Measurements from ENCODE around the gene PLCH2. TPM values are rescaled to one million over a fixed set of nuclear protein-coding genes. Genes with fewer than 3 reads are reported as not detected.

The PLCH2 gene
- total RNA-seq, 2 donors from 2014 or later: 2.0 to 3.8 TPM

DNA sequence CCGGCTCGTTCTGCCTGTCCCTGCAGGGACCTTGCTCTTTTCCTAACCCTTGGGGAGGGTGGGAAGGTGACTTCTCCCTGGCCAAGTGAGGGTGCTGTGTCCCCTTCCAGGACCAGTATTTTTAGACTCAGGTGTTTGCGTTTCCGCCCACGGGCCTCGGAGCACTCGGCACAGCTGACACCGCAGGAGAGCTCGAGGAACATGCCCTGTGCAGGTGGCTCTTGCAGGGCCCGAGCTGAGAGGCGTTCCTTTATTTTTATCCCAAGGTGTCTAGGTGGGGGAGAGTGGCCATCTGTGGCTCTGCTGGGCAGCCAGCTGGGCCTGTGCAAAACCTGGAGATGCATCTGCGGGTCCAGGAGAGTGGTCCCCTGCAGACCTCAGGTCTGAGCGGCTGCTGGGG lies 16.0 kb downstream of the PLCH2 start:
- H3K27ac ChIP-seq: no peak overlapping the region
- no peaks in the 10 kb centered on the region for H3K9me3 ChIP-seq
- no peak for DNase-seq
- H3K36me3 ChIP-seq: no peaks in the 10 kb centered on the region
- TF ChIP-seq, protein P1, sequence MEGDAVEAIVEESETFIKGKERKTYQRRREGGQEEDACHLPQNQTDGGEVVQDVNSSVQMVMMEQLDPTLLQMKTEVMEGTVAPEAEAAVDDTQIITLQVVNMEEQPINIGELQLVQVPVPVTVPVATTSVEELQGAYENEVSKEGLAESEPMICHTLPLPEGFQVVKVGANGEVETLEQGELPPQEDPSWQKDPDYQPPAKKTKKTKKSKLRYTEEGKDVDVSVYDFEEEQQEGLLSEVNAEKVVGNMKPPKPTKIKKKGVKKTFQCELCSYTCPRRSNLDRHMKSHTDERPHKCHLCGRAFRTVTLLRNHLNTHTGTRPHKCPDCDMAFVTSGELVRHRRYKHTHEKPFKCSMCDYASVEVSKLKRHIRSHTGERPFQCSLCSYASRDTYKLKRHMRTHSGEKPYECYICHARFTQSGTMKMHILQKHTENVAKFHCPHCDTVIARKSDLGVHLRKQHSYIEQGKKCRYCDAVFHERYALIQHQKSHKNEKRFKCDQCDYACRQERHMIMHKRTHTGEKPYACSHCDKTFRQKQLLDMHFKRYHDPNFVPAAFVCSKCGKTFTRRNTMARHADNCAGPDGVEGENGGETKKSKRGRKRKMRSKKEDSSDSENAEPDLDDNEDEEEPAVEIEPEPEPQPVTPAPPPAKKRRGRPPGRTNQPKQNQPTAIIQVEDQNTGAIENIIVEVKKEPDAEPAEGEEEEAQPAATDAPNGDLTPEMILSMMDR (IDR thresholded peaks at IDR 0.05): no peak
- H3K4me3 ChIP-seq: no peak overlapping the region
- no peaks in the 10 kb centered on the region for H3K4me1 ChIP-seq
- intact Hi-C loops (cut with DNase I): no loop called here
- H3K27me3 ChIP-seq: no peaks in the 10 kb centered on the region
- no peak overlapping the region for H3K9ac ChIP-seq (ENCODE audit: low read depth in 2 of 2, low read length in 2 of 2)

DNA sequence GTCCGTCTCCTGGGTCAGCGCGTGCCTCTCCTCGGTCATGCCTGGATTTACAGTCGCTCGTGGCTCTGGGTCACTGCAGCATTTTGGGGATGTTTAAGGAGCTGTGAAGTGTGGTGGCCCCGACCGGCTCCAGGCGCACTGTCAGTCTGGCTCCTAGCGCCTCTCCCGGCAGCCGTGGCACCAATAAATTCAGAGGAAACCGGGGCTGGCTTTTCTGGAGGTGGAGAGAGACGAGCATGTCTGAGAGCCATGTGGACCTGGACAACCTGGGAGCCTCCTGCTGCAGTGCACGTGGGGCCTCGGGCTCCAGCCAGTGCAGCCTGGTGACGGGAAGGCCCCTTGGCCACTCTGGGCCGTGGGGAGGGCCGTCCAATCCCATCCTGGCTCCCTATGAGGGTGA lies 17.1 kb downstream of the PLCH2 start:
- no peak overlapping the region for H3K4me3 ChIP-seq
- H3K27me3 ChIP-seq: no peaks in the 10 kb centered on the region
- H3K4me1 ChIP-seq: no peaks in the 10 kb centered on the region
- no peak overlapping the region for H3K9ac ChIP-seq (ENCODE audit: low read depth in 2 of 2, low read length in 2 of 2)
- H3K27ac ChIP-seq: no peak overlapping the region
- DNase-seq: no peak
- H3K36me3 ChIP-seq: no peaks in the 10 kb centered on the region
- intact Hi-C loops (cut with DNase I): no loop called here
- TF ChIP-seq, protein P1 (IDR thresholded peaks at IDR 0.05): no peak
- no peaks in the 10 kb centered on the region for H3K9me3 ChIP-seq

DNA sequence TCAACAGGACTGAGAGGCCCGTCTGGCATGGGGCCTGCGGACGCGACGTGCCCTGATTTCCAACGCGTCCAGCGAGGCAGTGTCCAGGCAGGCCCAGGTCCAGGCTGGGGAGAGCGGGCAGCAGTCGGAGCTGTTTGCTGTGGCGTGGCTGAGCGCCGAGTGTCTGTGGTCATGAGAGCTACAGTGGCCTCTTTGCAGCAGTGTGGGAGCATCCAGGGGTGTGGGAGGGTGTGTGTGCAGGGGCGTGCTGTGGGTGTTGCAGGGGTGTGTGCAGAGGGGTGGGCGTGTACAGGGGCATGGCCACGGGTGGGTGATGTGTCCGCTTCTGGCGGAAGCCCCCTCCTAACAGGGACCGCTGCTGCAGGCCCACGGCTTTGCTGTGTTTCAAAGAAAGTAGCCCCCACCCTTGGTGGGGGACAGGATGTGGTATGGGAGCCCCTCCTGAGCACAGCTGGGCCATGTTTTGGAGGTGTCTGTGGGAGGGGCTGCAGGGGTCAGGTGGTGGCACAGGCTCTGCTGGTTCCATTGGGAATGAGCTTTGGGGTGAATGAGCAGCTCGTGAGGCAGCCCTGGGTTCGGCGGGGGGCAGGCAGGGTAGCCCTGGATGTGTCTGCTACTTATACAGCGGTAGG lies 17.7 kb downstream of the PLCH2 start:
- H3K27ac ChIP-seq: no peak overlapping the region
- H3K9me3 ChIP-seq: no peaks in the 10 kb centered on the region
- TF ChIP-seq, protein P1 (IDR thresholded peaks at IDR 0.05): no peak
- no peaks in the 10 kb centered on the region for H3K4me1 ChIP-seq
- no peaks in the 10 kb centered on the region for H3K36me3 ChIP-seq
- H3K9ac ChIP-seq (ENCODE audit: low read depth in 2 of 2, low read length in 2 of 2): no peak overlapping the region
- no peak for DNase-seq
- H3K27me3 ChIP-seq: no peaks in the 10 kb centered on the region
- intact Hi-C loops (cut with DNase I): no loop called here
- no peak overlapping the region for H3K4me3 ChIP-seq

DNA sequence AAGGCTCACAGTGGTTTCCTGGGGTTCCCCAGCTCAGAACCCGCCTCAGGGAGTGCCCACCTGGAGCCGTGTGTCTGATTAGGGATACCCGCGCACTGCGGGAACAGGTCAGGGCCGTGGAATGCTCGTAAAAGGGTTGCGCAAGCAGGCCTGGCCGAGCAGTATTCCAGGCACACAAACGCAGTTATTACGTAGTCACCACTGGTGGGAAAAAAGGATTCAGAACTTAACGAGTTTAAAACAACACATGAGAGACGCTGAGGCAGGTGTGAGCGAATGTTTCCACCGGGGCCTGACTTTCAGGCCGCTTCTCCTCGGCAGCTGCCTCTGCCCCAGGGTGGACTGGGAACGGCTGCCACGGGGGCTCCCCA lies 18.2 kb downstream of the PLCH2 start:
- H3K27me3 ChIP-seq: no peaks in the 10 kb centered on the region
- intact Hi-C loops (cut with DNase I): no loop called here
- H3K4me3 ChIP-seq: no peak overlapping the region
- H3K27ac ChIP-seq: no peak overlapping the region
- DNase-seq: peak; percentile 56
- H3K9me3 ChIP-seq: no peaks in the 10 kb centered on the region
- TF ChIP-seq, protein P1 (IDR thresholded peaks at IDR 0.05): no peak
- no peaks in the 10 kb centered on the region for H3K4me1 ChIP-seq
- no peak overlapping the region for H3K9ac ChIP-seq (ENCODE audit: low read depth in 2 of 2, low read length in 2 of 2)
- no peaks in the 10 kb centered on the region for H3K36me3 ChIP-seq

DNA sequence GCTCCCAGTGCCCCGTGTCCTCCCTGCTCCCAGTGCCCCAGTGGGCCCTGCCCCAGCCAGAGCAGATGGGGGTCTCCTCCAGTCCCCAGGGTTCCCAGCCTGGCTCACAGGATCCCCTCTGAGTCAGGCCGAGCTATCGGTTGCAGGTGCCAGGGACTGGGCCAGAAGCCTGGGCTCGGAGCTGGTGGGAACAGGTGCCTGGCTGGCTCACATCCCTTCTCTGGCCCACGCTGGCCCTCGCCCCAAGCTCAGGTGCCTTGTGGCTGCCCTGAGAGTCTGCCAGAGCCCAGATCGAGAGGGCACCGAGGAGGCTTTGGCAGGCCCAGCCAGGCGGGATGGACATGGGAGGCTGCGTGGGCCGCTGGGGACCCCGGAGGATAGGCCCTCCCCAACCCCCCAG lies 18.9 kb downstream of the PLCH2 start:
- DNase-seq: no peak
- Histone ChIP-seq H3K9me3 (no peaks in the 10 kb centered on the region), H3K9ac (ENCODE audit: low read depth in 2 of 2, low read length in 2 of 2) (no peak overlapping the region), H3K27me3 (no peaks in the 10 kb centered on the region), H3K36me3 (no peaks in the 10 kb centered on the region), H3K4me3 (no peak overlapping the region), H3K4me1 (no peaks in the 10 kb centered on the region), H3K27ac (no peak overlapping the region)
- TF ChIP-seq, protein P1 (IDR thresholded peaks at IDR 0.05): no peak
- intact Hi-C loops (cut with DNase I): no loop called here
